Measurements from ENCODE around the gene TIMM8B.
"Not testable (repeated sequence)": the region's sequence is repeated elsewhere in the genome, so short reads cannot be mapped to it uniquely, and the experiment has no call there.

TIMM8B gene

GRCh38 chr11:112086422-112087191 lies at the start of gene TIMM8B, which contains the start of gene SDHD:
TSS of gene TIMM8B (minus strand) at chr11:112086756. CDS start at chr11:112086723, 33 bp downstream.
TSS of gene SDHD (plus strand) at chr11:112086873. CDS start at chr11:112086908, 35 bp downstream.
- DNase-seq, result peak; percentile 97

GRCh38 chr11:112134473-112134872 lies 47.9 kb upstream of the TIMM8B start:
- no peak for DNase-seq

DNA sequence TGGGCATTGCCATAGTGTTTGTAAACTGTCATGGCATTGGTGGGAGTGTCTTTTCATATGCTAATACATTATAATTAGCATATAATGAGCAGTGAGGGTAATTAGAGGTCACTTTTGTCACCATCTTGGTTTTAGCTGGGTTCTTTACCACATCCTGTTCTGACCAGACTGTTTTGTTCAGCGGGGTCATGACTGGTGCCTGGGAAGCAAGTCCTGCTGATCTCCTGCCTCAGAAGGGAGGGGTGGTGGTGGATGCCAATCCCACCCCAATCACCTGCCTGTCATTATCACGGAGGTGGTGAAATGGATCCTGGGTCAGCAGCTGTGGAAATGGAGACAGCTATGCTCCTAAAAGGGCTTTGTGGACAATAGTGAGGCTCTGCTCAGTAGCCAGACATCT lies 46.2 kb upstream of the TIMM8B start:
- DNase-seq, result no peak

- no peak for DNase-seq
Observed at GRCh38 chr11:112129656-112130055, 43.1 kb upstream of the TIMM8B start.

DNA sequence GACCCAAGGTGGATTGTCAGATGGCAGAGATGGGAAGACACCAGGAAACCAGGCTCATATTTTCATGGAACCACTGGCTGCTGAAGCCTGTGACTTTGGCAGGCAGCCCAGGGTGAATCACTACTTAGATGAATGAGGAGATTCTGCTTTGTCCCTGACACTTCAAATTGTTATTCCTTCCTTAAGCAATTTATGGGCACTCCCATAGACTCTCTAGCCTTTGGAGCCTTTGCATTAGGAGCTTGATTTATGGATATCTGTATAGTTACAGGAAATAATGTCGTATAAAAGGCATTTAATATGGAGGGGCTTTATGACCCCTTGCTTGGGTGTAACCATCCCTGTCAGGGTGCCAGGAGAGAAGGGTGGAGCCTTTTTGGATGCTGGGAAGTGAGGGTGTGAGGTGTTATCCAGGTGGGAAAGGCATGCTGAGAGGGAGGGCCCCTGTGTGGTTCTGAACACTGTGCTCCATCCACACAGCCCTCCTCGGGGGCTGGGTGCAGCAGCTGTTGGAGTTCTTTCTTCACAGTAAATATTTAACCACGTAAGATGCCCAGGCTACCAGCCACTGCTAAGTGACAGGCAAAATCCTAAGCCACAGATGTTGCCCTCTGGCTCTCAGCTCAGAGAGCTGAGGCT lies 42.0 kb upstream of the TIMM8B start:
- DNase-seq, result no peak

DNA sequence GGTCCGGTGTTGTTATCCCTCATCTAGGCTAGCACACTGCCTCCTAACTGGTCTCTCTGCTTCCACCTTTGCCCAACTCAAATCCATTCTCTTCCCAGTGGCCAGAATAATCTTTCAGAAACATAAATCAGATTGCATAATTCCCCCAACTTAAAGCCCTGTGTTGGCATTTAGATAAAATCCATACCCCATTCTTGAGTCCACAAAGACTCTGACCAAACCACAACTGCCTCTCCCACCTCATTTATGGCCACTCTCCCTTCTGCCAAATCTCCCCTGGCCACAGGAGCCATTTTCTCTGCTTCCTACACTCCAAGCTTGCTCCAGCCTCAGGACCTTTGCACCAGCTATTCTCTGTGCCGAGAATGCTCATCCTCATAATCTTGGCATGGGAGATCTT lies 40.5 kb upstream of the TIMM8B start:
- DNase-seq, result no peak

GRCh38 chr11:112123129-112123528 lies 36.6 kb upstream of the TIMM8B start:
- no peak for DNase-seq

DNA sequence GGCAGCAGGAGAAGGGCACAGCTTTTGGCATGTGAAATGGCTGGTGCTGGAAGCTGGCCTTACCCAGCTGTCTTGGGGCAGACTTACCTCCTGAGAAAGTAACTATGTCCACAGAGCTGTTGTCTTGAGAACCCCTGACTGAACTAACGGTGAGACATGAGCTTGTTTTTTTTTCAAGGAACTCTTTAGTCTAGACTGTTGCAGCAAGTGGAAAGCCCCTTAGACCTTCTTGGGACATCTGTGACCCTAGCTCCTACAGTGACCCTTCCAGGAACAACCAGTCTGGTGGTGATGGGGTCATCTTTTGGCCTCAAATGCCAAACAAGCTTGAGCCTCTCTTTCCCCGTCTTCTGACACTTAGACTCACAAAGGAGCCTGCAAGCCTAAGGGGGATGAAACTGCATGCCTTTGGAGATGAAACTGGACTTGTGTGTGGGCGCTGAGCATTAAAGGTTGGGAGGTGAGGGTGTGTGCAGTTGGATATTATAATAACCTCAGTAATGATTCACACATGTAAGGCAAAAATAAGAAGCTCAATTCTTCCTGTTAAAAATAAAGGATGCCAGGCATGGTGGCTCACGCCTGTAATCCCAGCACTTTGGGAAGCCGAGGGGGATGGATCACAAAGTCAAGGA lies 35.5 kb upstream of the TIMM8B start:
- no peak for DNase-seq

DNA sequence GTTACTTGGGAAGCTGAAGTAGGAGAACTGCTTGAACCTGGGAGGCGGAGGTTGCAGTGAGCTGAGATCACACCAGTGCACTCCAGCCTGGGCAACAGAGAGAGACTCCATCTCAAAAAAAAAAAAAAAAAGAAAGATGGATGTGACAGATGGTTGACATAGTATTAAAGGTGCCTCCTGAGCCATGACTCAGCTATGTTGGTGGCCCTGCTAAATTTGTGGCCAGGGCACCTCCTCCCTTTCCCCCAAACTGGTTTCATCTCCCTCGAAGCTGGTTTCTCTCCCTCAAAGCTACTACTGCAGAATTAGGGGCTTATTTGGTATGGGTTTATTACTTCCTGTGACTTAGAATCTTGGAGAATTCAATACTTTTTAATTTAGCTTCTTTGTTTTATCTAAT lies 31.6 kb upstream of the TIMM8B start:
- DNase-seq, result no peak

DNA sequence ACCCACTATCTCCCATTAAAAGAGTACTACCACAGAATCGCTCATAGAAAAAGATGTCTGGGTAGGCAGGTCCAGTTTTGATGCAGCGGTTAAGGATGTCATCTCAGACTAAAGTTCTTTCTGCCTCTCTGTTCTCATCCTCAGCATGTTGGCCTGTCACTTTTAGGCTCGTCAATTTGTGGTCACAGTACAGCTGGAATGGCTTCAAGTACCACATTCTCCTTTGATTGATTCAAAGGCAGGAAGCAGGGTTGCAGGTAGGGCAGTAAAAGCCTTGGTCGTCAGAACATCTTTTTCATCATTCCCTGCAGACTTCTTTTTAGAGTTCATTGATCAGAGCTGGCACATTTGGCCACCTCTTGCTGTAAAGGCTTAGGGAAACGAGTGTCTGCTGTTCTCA lies 28.8 kb upstream of the TIMM8B start:
- no peak for DNase-seq

- no peak for DNase-seq
Observed at GRCh38 chr11:112114460-112114859, 27.9 kb upstream of the TIMM8B start.

GRCh38 chr11:112113539-112114457 lies 27.2 kb upstream of the TIMM8B start:
- DNase-seq, result no peak

DNA sequence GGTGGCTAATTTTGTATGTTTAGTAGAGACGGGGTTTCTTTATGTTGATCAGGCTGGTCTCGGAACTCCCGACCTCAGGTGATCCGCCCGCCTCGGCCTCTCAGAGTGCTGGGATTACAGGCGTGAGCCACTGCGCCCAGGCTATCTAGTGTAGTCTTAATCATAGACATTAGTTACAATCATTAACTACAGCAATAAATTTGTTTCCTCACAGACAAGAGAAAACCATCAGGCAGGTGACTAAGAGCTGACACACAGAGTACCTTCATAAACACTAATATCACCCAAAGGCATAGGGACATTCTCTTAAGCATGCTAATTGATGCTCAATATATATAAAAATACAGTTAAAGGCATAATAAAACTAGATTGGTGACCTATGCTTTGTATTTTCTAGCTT lies 19.5 kb upstream of the TIMM8B start:
- no peak for DNase-seq

- no peak for DNase-seq
Observed at GRCh38 chr11:112103446-112103845, 16.9 kb upstream of the TIMM8B start.

- no peak for DNase-seq
Observed at GRCh38 chr11:112100462-112100861, 13.9 kb upstream of the TIMM8B start.

DNA sequence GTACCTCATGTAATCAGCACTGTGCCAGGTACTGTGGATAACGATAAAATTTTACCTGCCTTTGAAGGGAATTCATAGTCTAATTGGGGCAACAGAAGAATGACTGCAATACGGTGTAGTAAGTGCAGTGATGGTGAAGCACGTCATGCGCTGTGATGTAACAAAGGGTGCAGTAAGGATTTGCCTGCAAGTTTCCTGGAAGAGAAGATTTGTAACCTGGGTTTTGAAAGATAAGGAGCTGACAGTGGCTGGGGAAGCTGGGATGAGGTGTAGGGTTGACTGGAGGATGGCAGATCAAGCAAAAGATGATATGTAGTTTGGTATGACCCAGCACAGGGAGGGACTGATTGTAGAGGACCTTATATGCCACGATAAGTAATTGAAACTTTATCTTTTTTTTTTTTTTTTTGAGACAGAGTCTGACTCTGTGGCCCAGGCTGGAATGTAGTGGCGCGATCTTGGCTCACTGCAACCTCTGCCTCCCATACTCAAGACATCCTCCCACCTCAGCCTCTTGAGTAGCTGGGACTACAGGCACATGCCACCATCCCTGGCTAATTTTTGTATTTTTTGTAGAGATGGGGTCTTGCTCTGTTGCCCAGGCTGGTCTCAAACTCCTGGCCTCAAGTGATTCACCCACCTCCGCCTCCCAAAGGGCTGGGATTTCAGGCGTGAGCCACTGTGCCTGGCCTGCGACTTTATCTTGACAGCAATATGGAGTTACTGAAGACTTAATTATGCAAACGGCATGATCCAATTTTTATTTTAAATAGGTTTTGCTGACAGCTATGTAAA lies 11.4 kb upstream of the TIMM8B start:
- no peak for DNase-seq

DNA sequence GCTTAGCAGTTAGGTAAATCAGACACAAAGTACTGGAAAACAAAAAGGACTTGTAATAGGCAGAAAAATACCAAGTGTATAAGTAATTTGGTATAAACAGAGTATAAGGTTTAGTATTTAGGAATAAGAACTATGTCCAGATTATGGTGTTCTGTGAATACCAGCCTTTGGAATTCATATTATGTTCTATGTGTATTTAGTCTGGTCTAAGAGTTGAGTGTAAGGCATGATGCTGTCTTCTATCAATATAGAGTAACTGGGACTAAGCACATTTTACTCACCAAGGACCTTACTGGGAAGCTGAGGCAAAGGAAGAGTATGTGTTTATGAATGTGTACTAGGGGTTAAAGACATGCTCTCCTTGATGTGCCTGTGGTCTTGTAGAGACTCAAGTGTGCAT lies 9.6 kb upstream of the TIMM8B start:
- no peak for DNase-seq

DNA sequence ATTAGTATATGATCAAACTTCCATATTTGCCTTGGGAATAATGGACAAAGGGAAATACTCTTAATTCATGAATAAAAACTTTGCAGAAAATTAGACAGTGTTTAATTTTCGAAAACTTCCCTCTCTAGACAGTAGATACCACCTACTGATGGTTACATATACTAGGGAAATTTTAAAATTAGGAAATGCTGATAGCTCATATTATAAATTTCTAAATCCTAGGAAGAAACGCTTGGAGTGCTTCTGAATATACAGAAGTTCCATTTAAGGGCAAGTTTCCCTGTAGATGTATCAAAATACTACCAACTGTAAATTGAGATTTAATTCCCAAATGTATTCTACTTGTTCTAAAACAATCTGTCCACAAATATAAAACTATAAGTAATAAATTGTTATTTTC lies 8.7 kb upstream of the TIMM8B start:
- DNase-seq, result not testable (repeated sequence)

DNA sequence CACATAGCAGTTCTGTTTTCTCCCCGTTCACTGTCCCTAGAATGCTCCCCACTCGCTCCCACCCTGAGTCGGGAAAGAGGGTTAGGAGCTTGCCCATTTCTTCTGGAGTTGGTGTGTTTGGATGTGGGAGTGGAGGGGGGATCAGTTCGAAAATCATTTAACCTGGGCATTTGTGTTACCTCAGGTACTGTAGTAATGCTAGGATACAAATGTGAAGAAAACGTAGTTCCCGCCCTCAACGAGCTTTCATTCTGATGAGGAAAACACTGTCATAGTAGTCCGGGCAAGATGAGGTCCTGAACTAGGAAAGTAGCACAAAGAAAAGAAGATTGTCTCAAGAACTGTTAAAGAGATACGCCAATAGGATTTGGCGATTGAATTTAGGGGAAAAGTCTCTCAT lies 656 bp upstream of the TIMM8B start:
- DNase-seq, result no peak

DNA sequence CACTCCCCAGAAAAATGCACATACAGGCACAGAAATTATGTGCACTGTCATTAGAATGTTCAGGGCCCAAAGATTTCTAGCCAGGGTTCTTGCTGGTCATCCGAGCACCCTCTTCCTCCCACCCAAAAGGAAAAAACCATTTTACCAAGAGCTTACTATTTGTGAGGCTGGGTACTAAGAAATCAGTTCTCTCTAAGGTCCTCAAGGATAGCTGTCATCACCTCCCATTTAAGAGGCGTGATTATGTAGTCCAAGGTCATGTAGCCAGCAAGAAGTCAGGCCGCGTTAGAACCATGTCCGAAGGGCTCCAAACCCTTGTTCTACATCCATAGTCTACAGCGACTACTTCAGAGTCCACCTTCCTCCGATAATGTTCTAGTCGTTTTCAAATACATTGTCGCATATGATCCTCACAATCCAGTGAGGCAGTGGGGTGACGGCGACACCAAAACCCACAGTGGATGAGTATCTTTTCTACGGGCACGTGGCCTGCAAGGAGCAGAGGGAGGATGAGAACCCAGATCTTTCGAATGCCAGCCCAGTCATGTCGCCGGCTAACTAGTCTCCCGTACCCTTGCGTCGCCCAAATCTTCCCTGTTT lies 634 bp downstream of the TIMM8B start:
- DNase-seq, result peak; percentile 19

GRCh38 chr11:112082729-112083128 lies 3.8 kb downstream of the TIMM8B start:
- no peak for DNase-seq

Data from right hindlimb (tissue), 1 donor.